DMS 273 treated with DMSO at 0.1 percent for 48 hours (cell line): Measurements from ENCODE around the gene ANGPTL4.
"Not testable (repeated sequence)": the region's sequence is repeated elsewhere in the genome, so short reads cannot be mapped to it uniquely, and the experiment has no call there.

Experiments
- DNase-seq: peaks from one replicate; lab custom pipeline; 2025; lab: John Stamatoyannopoulos, UW

The ANGPTL4 gene

GRCh38 chr19:8361921-8362793 lies 1.8 kb upstream of the ANGPTL4 start:
- DNase-seq, result peak; percentile 83

GRCh38 chr19:8366121-8366581 lies 2.2 kb downstream of the ANGPTL4 start:
- no peak for DNase-seq

GRCh38 chr19:8366961-8367326 lies 3.0 kb downstream of the ANGPTL4 start:
- DNase-seq, result no peak

- DNase-seq, result peak; percentile 83
These were observed 3.5 kb downstream of the ANGPTL4 start for GRCh38 chr19:8367327-8368001.

- no peak for DNase-seq
These were observed 6.4 kb downstream of the ANGPTL4 start for GRCh38 chr19:8370176-8371010.

- no peak for DNase-seq
These were observed 7.3 kb downstream of the ANGPTL4 start for GRCh38 chr19:8371011-8371804.

- no peak for DNase-seq
These were observed 10.2 kb downstream of the ANGPTL4 start for GRCh38 chr19:8373867-8374813.

GRCh38 chr19:8375766-8376165 lies 11.8 kb downstream of the ANGPTL4 start:
- not testable (repeated sequence) for DNase-seq

GRCh38 chr19:8376373-8376974 lies 12.5 kb downstream of the ANGPTL4 start:
- DNase-seq, result not testable (repeated sequence)

- DNase-seq, result no peak
These were observed 13.6 kb downstream of the ANGPTL4 start for GRCh38 chr19:8377598-8377997.

- DNase-seq, result not testable (repeated sequence)
These were observed 15.4 kb downstream of the ANGPTL4 start for GRCh38 chr19:8379156-8379891.

- not testable (repeated sequence) for DNase-seq
These were observed 20.6 kb downstream of the ANGPTL4 start for GRCh38 chr19:8384569-8384968.

GRCh38 chr19:8385103-8385502 lies 21.1 kb downstream of the ANGPTL4 start:
- not testable (repeated sequence) for DNase-seq

- DNase-seq, result not testable (repeated sequence)
These were observed 21.6 kb downstream of the ANGPTL4 start for GRCh38 chr19:8385566-8385965.

GRCh38 chr19:8386419-8386818 lies 22.5 kb downstream of the ANGPTL4 start:
- not testable (repeated sequence) for DNase-seq

- no peak for DNase-seq
These were observed 23.0 kb downstream of the ANGPTL4 start for GRCh38 chr19:8386990-8387389.

- no peak for DNase-seq
These were observed 24.0 kb downstream of the ANGPTL4 start for GRCh38 chr19:8387688-8388611.

- no peak for DNase-seq
These were observed 24.6 kb downstream of the ANGPTL4 start for GRCh38 chr19:8388612-8388958.
